ENCODE results near the gene KIRREL2.

DNA sequence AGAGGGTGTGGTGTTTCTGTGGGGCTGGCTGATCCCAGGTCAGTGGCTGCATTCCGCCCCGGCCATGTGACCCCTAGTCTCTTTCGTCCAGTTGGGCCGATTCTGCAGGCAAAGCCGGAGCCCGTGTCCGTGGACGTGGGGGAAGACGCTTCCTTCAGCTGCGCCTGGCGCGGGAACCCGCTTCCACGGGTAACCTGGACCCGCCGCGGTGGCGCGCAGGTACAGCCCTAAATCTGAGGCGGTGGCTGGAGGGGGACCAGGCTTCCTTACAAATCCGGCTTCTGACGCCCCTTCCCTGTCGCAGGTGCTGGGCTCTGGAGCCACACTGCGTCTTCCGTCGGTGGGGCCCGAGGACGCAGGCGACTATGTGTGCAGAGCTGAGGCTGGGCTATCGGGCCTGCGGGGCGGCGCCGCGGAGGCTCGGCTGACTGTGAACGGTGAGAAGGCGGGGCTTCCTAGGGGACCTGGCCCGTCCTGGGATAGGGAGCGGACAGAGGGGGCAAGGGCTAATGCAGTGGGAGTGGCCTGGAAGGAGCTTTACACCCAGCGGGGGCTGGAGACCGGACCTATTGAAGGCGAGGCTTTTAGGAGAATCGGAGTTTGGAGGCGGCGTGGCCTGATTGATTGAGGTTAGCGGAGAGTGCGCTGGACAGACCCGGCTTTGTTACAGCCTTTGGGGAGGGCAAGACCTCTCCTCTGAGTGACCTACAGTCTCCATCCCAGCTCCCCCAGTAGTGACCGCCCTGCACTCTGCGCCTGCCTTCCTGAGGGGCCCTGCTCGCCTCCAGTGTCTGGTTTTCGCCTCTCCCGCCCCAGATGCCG, 4.3 kb downstream of the KIRREL2 start:
- TF ChIP-seq, protein P1, sequence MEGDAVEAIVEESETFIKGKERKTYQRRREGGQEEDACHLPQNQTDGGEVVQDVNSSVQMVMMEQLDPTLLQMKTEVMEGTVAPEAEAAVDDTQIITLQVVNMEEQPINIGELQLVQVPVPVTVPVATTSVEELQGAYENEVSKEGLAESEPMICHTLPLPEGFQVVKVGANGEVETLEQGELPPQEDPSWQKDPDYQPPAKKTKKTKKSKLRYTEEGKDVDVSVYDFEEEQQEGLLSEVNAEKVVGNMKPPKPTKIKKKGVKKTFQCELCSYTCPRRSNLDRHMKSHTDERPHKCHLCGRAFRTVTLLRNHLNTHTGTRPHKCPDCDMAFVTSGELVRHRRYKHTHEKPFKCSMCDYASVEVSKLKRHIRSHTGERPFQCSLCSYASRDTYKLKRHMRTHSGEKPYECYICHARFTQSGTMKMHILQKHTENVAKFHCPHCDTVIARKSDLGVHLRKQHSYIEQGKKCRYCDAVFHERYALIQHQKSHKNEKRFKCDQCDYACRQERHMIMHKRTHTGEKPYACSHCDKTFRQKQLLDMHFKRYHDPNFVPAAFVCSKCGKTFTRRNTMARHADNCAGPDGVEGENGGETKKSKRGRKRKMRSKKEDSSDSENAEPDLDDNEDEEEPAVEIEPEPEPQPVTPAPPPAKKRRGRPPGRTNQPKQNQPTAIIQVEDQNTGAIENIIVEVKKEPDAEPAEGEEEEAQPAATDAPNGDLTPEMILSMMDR (conservative IDR thresholded peaks at IDR 0.05; ENCODE audit: low read length): no peak
- no peak for TF ChIP-seq EZH2phosphoT487 (IDR thresholded peaks at IDR 0.05; ENCODE audit: borderline replicate concordance)
